DND-41 (cell line): ENCODE results near the gene L3MBTL4.

Experiments
- CTCF ChIP-seq: IDR thresholded peaks from 2 replicates; pipeline ENCODE4 v1.5.1; 2012; ENCODE audit warnings: borderline replicate concordance, low read length, moderate library complexity, mild to moderate bottlenecking; ENCODE audit not compliant: poor library complexity, severe bottlenecking; ENCODE audit errors: extremely low read depth
- EZH2 ChIP-seq: IDR thresholded peaks from 3 replicates; pipeline ENCODE4 v1.6.1; 2012; ENCODE audit warnings: borderline replicate concordance, low read depth, mild to moderate bottlenecking, moderate library complexity, low read length, inconsistent platforms; ENCODE audit not compliant: severe bottlenecking

- TF ChIP-seq EZH2, result no peak
- no peak for TF ChIP-seq CTCF
These were observed 417.4 kb downstream of the L3MBTL4 start for GRCh38 chr18:5997361-5997760.
